Stomach (tissue), 4 donors: ENCODE results near the gene CREBBP.

Experiments used
- CTCF ChIP-seq, 7 experiments: fragments of 450-650 bp in 4 of 7; fragments of 200-600 bp in 3 of 7; sonication (generic) in 3 of 7; IDR thresholded peaks; one replicate each; pipeline ENCODE4 v1.5.1; 2016 to 2019; ENCODE audit warnings: antibody characterized with exemption in 7 of 7, control low read depth in 2 of 7, mild to moderate bottlenecking in 1 of 7
- EP300 ChIP-seq: sonication (generic); formaldehyde crosslinking; IDR thresholded peaks from one replicate; pipeline ENCODE4 v1.6.1; 2017; ENCODE audit warnings: antibody characterized with exemption
- POLR2A ChIP-seq, 4 donors: fragments of 450-650 bp; IDR thresholded peaks; one replicate each; pipeline ENCODE4 v1.6.1; 2016; ENCODE audit warnings: antibody characterized with exemption in 4 of 4, control low read depth in 2 of 4, mild to moderate bottlenecking in 1 of 4, moderate library complexity in 1 of 4

- TF ChIP-seq CTCF (IDR thresholded peaks at IDR 0.05) (no peak), POLR2A (IDR thresholded peaks at IDR 0.05) (no peak), EP300 (no peak)
Observed at GRCh38 chr16:3701531-3701930, 179.0 kb downstream of the CREBBP start.
